GM23338 (cell line): Measurements from ENCODE around the gene NFIA. TPM values are rescaled to one million over a fixed set of nuclear protein-coding genes. Genes with fewer than 3 reads are reported as not detected.

ENCODE experiments used
- ATAC-seq: fragments of 200-7000 bp; cut with Tn5 transposase; 3 replicates; pipeline ENCODE4 v1.9.1; 2020
- DNase-seq: peaks from one replicate; pipeline ENCODE4 v3.0.0-alpha.2; 2015; ENCODE audit warnings: low spot score
- H2AFZ ChIP-seq: fragments of 200-600 bp; sonication (generic); 2 replicates; pipeline ENCODE4 v1.8.0; 2016; ENCODE audit warnings: antibody characterized with exemption, mild to moderate bottlenecking, moderate library complexity
- H3F3A ChIP-seq: fragments of 200-600 bp; sonication (generic); replicated peaks from 2 replicates; pipeline ENCODE4 v1.8.0; 2017; ENCODE audit warnings: antibody characterized with exemption, mixed run types, low read depth
- H3K27ac ChIP-seq: fragments of 200-600 bp; sonication (generic); 2 replicates; pipeline ENCODE4 v1.6.1; 2016; ENCODE audit warnings: low read depth
- H3K27me3 ChIP-seq: fragments of 200-600 bp; sonication (generic); 2 replicates; pipeline ENCODE4 v1.8.0; 2016; ENCODE audit warnings: mild to moderate bottlenecking, mixed run types, moderate library complexity; ENCODE audit not compliant: insufficient read depth
- H3K36me3 ChIP-seq: fragments of 200-600 bp; sonication (generic); 2 replicates; pipeline ENCODE4 v1.8.0; 2016; ENCODE audit warnings: mild to moderate bottlenecking; ENCODE audit not compliant: insufficient read depth
- H3K4me1 ChIP-seq: fragments of 200-600 bp; sonication (generic); 2 replicates; pipeline ENCODE4 v1.8.0; 2016; ENCODE audit warnings: mild to moderate bottlenecking, moderate library complexity; ENCODE audit not compliant: insufficient read depth
- H3K4me2 ChIP-seq: fragments of 200-600 bp; sonication (generic); 2 replicates; pipeline ENCODE4 v1.7.1; 2017; ENCODE audit warnings: mixed run types
- H3K4me3 ChIP-seq: fragments of 200-600 bp; sonication (generic); 2 replicates; pipeline ENCODE4 v1.6.1; 2016; ENCODE audit warnings: mixed run types
- H3K79me2 ChIP-seq: fragments of 200-600 bp; sonication (generic); replicated peaks from 2 replicates; pipeline ENCODE4 v1.8.0; 2017; ENCODE audit warnings: mild to moderate bottlenecking; ENCODE audit not compliant: insufficient read depth
- H3K9me2 ChIP-seq: fragments of 200-600 bp; sonication (generic); 2 replicates; pipeline ENCODE4 v1.8.0; 2017; ENCODE audit not compliant: insufficient read depth
- H4K20me1 ChIP-seq: fragments of 200-600 bp; sonication (generic); replicated peaks from 2 replicates; pipeline ENCODE4 v1.8.0; 2017; ENCODE audit warnings: mild to moderate bottlenecking; ENCODE audit not compliant: insufficient read depth
- H3K27ac Mint-ChIP-seq: 2 replicates; pipeline ENCODE4 v1.8.0; 2020; ENCODE audit warnings: inconsistent platforms, mild to moderate bottlenecking, moderate library complexity, mixed read lengths
- H3K27me3 Mint-ChIP-seq: 3 replicates; pipeline ENCODE4 v1.8.0; 2022; ENCODE audit warnings: low read depth, mild to moderate bottlenecking, moderate library complexity, mixed read lengths, inconsistent platforms; ENCODE audit not compliant: insufficient read depth, poor library complexity
- H3K36me3 Mint-ChIP-seq: 3 replicates; pipeline ENCODE4 v1.8.0; 2021; ENCODE audit warnings: low read depth, mild to moderate bottlenecking, inconsistent platforms, moderate library complexity, mixed read lengths
- H3K4me1 Mint-ChIP-seq: 3 replicates; pipeline ENCODE4 v1.8.0; 2020; ENCODE audit warnings: mild to moderate bottlenecking, inconsistent platforms, mixed read lengths
- H3K4me3 Mint-ChIP-seq: 3 replicates; pipeline ENCODE4 v1.8.0; 2021; ENCODE audit warnings: moderate library complexity, mild to moderate bottlenecking, inconsistent platforms, mixed read lengths
- H3K9me3 Mint-ChIP-seq: 3 replicates; pipeline ENCODE4 v1.8.0; 2020; ENCODE audit warnings: moderate library complexity, mild to moderate bottlenecking, inconsistent platforms, mixed read lengths
- CREB1 ChIP-seq: fragments of 250-450 bp; sonication (Bioruptor Pico); IDR thresholded peaks from 2 replicates; pipeline ENCODE4 v1.5.0; 2020; ENCODE audit warnings: low read depth, mild to moderate bottlenecking, moderate library complexity
- EZH2 ChIP-seq: fragments of 200-600 bp; sonication (generic); IDR thresholded peaks from one replicate; pipeline ENCODE4 v1.8.0; 2017; ENCODE audit warnings: antibody characterized with exemption, mild to moderate bottlenecking, low read depth; ENCODE audit not compliant: unreplicated experiment
- JUNB ChIP-seq: IDR thresholded peaks from one replicate; pipeline ENCODE4 v1.6.1; 2016; ENCODE audit warnings: antibody characterized with exemption; ENCODE audit not compliant: unreplicated experiment
- POLR2AphosphoS5 ChIP-seq: IDR thresholded peaks from 2 replicates; pipeline ENCODE4 v1.6.1; 2016; ENCODE audit warnings: antibody characterized with exemption, low read depth
- ZNF114 ChIP-seq: fragments of 250-450 bp; sonication (Bioruptor Pico); IDR thresholded peaks from 2 replicates; pipeline ENCODE4 v1.5.0; 2020; ENCODE audit warnings: mild to moderate bottlenecking, moderate library complexity
- polyA plus RNA-seq: library from polyadenylated mRNA; unstranded; fragments of >200 nt; fragmentation: Nextera tagmentation; extraction: Ambion mirVana; gene quantifications from 2 replicates; pipeline ENCODE4 v1.2.1, GENCODE V29; 2016
- total RNA-seq: library from RNA; depleted of rRNA; stranded (reverse); fragments of >200 nt; shearing (Covaris generic); gene quantifications from 2 replicates; pipeline ENCODE4 v1.2.3, GENCODE V29; 2014
- TF ChIP-seq, protein P1 (sequence below): IDR thresholded peaks from one replicate; pipeline ENCODE4 v1.6.1; 2018; ENCODE audit warnings: antibody characterized with exemption; ENCODE audit not compliant: unreplicated experiment
- TF ChIP-seq, protein P2 (sequence below), 2 experiments: fragments of 200-600 bp in 1 of 2; sonication (generic) in 1 of 2; conservative IDR thresholded peaks; 2 replicates each; pipeline versions ENCODE4 v1.5.1 to v1.6.1; 2016 to 2017; ENCODE audit warnings: antibody characterized with exemption in 2 of 2, low read depth in 2 of 2, mild to moderate bottlenecking in 2 of 2, moderate library complexity in 1 of 2
- TF ChIP-seq, protein P3 (sequence below): fragments of 250-450 bp; sonication (Bioruptor Pico); IDR thresholded peaks from 2 replicates; pipeline ENCODE4 v1.5.0; 2020; ENCODE audit warnings: mild to moderate bottlenecking, moderate library complexity

Gene NFIA
- total and polyA plus RNA-seq, 2 experiments from 2014 or later: 0.97 to 2.3 TPM

DNA sequence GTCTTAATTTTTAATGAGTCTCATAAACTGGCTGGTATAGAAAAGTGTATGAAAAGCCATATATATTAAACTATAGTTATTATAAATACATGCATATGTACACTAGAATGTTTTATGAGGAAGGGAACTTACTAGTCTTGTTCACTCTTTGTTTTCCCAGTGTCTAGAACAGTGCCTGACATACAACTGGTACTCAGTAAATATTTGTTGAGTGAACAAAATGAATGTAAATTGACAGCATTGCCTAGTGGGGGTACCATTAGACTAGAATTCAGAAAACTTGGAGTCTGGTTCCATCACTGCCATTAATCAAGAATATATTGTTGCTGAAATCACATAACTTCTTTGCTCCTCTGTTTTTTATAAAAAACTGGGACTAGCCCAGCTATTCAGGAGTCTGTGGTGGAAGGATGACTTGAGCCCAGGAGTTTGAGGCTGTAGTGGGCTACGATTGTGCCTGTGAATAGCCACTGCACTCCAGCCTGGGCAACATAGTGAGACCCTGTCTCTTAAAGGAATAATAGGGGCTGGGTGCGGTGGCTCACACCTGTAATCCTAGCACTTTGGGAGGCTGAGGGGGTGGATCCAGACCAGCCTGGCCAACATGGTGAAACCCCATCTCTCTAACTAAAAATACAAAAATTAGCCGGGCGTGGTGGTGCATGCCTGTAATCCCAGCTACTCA, 51.1 kb downstream of the NFIA start (continued):
- TF ChIP-seq, protein P1, sequence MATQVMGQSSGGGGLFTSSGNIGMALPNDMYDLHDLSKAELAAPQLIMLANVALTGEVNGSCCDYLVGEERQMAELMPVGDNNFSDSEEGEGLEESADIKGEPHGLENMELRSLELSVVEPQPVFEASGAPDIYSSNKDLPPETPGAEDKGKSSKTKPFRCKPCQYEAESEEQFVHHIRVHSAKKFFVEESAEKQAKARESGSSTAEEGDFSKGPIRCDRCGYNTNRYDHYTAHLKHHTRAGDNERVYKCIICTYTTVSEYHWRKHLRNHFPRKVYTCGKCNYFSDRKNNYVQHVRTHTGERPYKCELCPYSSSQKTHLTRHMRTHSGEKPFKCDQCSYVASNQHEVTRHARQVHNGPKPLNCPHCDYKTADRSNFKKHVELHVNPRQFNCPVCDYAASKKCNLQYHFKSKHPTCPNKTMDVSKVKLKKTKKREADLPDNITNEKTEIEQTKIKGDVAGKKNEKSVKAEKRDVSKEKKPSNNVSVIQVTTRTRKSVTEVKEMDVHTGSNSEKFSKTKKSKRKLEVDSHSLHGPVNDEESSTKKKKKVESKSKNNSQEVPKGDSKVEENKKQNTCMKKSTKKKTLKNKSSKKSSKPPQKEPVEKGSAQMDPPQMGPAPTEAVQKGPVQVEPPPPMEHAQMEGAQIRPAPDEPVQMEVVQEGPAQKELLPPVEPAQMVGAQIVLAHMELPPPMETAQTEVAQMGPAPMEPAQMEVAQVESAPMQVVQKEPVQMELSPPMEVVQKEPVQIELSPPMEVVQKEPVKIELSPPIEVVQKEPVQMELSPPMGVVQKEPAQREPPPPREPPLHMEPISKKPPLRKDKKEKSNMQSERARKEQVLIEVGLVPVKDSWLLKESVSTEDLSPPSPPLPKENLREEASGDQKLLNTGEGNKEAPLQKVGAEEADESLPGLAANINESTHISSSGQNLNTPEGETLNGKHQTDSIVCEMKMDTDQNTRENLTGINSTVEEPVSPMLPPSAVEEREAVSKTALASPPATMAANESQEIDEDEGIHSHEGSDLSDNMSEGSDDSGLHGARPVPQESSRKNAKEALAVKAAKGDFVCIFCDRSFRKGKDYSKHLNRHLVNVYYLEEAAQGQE: no peak
- TF ChIP-seq, protein P2, sequence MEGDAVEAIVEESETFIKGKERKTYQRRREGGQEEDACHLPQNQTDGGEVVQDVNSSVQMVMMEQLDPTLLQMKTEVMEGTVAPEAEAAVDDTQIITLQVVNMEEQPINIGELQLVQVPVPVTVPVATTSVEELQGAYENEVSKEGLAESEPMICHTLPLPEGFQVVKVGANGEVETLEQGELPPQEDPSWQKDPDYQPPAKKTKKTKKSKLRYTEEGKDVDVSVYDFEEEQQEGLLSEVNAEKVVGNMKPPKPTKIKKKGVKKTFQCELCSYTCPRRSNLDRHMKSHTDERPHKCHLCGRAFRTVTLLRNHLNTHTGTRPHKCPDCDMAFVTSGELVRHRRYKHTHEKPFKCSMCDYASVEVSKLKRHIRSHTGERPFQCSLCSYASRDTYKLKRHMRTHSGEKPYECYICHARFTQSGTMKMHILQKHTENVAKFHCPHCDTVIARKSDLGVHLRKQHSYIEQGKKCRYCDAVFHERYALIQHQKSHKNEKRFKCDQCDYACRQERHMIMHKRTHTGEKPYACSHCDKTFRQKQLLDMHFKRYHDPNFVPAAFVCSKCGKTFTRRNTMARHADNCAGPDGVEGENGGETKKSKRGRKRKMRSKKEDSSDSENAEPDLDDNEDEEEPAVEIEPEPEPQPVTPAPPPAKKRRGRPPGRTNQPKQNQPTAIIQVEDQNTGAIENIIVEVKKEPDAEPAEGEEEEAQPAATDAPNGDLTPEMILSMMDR (conservative IDR thresholded peaks at IDR 0.05; ENCODE audit: low read depth in 2 of 2): no peak
- TF ChIP-seq POLR2AphosphoS5 (no peak), ZNF114 (no peak)

DNA sequence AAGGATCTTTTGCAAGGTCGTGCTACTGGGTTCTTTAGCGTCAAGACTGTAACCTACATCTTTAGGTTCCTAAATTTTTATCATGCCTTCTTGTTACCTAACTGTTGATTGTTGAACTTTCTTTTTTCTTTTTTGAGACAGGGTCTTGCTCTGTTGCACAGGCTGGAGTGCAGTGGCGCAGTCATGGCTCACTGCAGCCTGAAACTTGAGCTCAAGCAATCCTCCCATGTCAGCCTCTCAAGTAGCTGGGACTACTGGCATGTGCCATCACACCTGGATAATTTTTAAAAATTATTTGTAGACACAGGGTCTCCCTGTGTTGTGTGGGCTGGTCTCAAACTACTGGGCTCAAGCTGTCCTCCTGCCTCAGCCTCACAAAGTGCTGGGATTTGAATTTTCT, 52.9 kb downstream of the NFIA start:
- Histone ChIP-seq H4K20me1 (no peaks in the 10 kb centered on the region), H3K4me3 (no peak overlapping the region), H2AFZ (no peak overlapping the region), H3K27ac (no peak overlapping the region), H3K4me1 (peaks cover 13% of the 10 kb centered on the region), H3K36me3 (no peaks in the 10 kb centered on the region), H3K27me3 (no peaks in the 10 kb centered on the region), H3K4me2 (no peak overlapping the region), H3K9me2 (no peaks in the 10 kb centered on the region), H3F3A (no peaks in the 10 kb centered on the region), H3K79me2 (no peaks in the 10 kb centered on the region)
- ATAC-seq (no peak), DNase-seq (no peak)
- Mint-ChIP-seq H3K36me3 (no peaks in the 10 kb centered on the region), H3K4me1 (peaks cover 16% of the 10 kb centered on the region), H3K9me3 (no peaks in the 10 kb centered on the region), H3K4me3 (no peak overlapping the region), H3K27ac (no peak overlapping the region), H3K27me3 (peaks cover 4% of the 10 kb centered on the region)
- no peak for TF ChIP-seq JUNB
- TF ChIP-seq, protein P3, sequence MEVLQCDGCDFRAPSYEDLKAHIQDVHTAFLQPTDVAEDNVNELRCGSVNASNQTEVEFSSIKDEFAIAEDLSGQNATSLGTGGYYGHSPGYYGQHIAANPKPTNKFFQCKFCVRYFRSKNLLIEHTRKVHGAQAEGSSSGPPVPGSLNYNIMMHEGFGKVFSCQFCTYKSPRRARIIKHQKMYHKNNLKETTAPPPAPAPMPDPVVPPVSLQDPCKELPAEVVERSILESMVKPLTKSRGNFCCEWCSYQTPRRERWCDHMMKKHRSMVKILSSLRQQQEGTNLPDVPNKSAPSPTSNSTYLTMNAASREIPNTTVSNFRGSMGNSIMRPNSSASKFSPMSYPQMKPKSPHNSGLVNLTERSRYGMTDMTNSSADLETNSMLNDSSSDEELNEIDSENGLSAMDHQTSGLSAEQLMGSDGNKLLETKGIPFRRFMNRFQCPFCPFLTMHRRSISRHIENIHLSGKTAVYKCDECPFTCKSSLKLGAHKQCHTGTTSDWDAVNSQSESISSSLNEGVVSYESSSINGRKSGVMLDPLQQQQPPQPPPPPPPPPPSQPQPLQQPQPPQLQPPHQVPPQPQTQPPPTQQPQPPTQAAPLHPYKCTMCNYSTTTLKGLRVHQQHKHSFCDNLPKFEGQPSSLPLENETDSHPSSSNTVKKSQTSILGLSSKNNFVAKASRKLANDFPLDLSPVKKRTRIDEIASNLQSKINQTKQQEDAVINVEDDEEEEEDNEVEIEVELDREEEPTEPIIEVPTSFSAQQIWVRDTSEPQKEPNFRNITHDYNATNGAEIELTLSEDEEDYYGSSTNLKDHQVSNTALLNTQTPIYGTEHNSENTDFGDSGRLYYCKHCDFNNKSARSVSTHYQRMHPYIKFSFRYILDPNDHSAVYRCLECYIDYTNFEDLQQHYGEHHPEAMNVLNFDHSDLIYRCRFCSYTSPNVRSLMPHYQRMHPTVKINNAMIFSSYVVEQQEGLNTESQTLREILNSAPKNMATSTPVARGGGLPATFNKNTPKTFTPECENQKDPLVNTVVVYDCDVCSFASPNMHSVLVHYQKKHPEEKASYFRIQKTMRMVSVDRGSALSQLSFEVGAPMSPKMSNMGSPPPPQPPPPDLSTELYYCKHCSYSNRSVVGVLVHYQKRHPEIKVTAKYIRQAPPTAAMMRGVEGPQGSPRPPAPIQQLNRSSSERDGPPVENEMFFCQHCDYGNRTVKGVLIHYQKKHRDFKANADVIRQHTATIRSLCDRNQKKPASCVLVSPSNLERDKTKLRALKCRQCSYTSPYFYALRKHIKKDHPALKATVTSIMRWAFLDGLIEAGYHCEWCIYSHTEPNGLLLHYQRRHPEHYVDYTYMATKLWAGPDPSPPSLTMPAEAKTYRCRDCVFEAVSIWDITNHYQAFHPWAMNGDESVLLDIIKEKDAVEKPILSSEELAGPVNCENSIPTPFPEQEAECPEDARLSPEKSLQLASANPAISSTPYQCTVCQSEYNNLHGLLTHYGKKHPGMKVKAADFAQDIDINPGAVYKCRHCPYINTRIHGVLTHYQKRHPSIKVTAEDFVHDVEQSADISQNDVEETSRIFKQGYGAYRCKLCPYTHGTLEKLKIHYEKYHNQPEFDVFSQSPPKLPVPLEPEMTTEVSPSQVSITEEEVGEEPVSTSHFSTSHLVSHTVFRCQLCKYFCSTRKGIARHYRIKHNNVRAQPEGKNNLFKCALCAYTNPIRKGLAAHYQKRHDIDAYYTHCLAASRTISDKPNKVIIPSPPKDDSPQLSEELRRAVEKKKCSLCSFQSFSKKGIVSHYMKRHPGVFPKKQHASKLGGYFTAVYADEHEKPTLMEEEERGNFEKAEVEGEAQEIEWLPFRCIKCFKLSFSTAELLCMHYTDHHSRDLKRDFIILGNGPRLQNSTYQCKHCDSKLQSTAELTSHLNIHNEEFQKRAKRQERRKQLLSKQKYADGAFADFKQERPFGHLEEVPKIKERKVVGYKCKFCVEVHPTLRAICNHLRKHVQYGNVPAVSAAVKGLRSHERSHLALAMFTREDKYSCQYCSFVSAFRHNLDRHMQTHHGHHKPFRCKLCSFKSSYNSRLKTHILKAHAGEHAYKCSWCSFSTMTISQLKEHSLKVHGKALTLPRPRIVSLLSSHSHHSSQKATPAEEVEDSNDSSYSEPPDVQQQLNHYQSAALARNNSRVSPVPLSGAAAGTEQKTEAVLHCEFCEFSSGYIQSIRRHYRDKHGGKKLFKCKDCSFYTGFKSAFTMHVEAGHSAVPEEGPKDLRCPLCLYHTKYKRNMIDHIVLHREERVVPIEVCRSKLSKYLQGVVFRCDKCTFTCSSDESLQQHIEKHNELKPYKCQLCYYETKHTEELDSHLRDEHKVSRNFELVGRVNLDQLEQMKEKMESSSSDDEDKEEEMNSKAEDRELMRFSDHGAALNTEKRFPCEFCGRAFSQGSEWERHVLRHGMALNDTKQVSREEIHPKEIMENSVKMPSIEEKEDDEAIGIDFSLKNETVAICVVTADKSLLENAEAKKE (CRISPR knock-in tag): no peak
- TF ChIP-seq CREB1 (CRISPR knock-in tag): no peak
- TF ChIP-seq, protein P1: no peak
- TF ChIP-seq EZH2: no peak
- no peak for TF ChIP-seq ZNF114
